Measurements from ENCODE around the gene ELAVL1. TPM values are rescaled to one million over a fixed set of nuclear protein-coding genes. Genes with fewer than 3 reads are reported as not detected.
A peak's percentile ranks its signal among the peaks of the same experiment; 100 is the strongest.
"Not testable (repeated sequence)": the region's sequence is repeated elsewhere in the genome, so short reads cannot be mapped to it uniquely, and the experiment has no call there.

The ELAVL1 gene
- total RNA-seq, 2 donors from 2014 or later: 90.5 to 115 TPM

DNA sequence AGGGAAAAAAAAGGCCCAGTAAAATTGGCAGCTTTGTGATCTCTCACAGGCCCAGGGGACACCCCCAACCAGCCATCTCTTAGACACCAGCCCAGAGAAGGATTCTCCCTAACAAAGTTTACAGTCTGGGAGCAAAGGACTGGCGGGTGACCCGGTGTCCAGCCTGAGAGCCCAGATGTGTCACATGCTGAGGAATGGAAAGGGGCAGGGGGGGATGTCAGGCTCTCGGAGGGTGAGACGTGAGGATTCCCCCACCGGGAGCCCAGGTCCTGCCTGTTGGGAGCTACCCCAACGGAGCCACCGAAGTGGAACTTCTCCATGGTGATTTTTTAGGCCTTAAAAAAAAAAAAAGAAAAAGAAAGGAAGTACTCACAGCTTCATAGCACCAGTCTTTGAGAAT is 74.7 kb downstream of the ELAVL1 start:
- no peak for ATAC-seq (replicated peaks in 1 of 2)
- DNase-seq: no peak
- no peak overlapping the region for H3K27ac Mint-ChIP-seq
- peaks cover 16% of the 10 kb centered on the region for H3K4me1 Mint-ChIP-seq (ENCODE audit: low read depth)
- H3K9me3 Mint-ChIP-seq: no peaks in the 10 kb centered on the region
- no peaks in the 10 kb centered on the region for H3K27me3 Mint-ChIP-seq (ENCODE audit: low read depth)
- H3K4me3 Mint-ChIP-seq: no peak overlapping the region
- H3K36me3 Mint-ChIP-seq (ENCODE audit: insufficient read depth in 2 of 2): peaks cover 0 to 3% of the 10 kb centered on the region in 2 donors

DNA sequence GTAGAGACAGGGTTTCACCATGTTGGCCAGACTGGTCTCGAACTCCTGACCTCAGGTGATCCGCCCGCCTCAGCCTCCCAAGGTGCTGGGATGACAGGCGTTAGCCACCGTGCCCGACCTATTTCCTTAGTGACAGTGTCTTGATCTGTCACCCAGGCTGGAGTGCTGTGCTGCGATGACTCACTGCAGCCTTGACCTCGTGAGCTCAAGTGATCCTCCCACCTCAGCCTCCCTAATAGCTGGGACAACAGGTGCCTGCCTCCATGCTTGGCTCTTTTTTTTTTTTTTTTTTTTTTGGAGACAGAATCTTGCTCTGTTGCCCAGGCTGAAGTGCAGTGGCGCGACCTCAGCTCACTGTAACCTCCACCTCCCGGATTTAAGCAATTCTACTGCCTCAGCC is 75.4 kb downstream of the ELAVL1 start:
- not testable (repeated sequence) for H3K4me3 Mint-ChIP-seq; H3K9me3 Mint-ChIP-seq; H3K36me3 Mint-ChIP-seq (ENCODE audit: insufficient read depth in 2 of 2); H3K27me3 Mint-ChIP-seq (ENCODE audit: low read depth); DNase-seq; ATAC-seq (replicated peaks in 1 of 2); H3K27ac Mint-ChIP-seq
- peaks cover 16% of the 10 kb centered on the region for H3K4me1 Mint-ChIP-seq (ENCODE audit: low read depth)

DNA sequence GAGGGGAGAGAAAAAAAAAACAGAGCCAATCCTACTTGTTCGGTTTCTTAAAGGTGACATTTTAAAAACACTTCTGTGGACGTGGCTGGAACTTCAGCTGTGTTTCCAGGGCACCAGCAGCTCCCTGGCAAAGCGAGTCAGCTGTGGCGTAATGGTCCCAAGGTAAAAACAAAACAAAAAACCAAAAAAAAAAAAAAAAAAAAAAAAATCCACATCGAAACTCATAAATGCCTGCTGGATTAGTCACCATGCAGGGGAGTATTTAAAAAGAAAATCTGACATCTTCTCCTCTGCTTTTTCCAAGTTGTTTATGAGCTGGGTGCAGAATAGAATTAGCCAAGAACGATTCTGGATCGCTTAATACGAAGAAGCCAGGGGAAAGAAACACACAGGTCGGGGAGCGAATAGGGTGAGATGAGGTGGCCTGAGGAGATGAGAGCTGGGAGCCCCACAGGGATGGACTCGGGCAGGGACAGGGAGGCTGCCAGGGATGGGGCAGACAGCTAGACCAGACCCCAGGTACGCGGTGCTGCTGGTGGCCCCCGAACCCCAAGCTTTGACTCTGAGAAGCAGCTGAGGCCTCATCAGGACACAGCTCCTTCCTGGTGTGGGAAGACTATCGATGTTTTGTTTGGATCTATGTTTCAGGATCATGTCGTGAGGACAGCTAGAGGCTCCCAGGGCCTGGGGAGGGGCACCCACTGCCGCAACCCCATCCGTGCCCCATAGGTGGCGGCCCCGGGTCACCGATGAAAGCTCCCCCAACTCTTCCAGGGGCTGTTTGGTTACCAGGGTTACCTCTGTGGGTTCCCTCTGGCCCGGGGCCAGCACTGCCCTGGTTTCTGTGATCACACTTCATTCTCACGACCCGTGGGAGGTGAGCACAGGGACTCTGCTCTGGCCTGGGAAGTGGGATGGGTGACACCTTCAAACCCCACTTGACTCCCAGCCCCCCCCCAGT is 76.4 kb downstream of the ELAVL1 start:
- Mint-ChIP-seq H3K36me3 (ENCODE audit: insufficient read depth in 2 of 2) (peaks cover 0 to 1% of the 10 kb centered on the region in 2 donors), H3K9me3 (no peaks in the 10 kb centered on the region), H3K4me1 (ENCODE audit: low read depth) (peaks cover 16% of the 10 kb centered on the region), H3K4me3 (no peak overlapping the region), H3K27me3 (ENCODE audit: low read depth) (no peaks in the 10 kb centered on the region), H3K27ac (no peak overlapping the region)
- ATAC-seq (replicated peaks in 1 of 2) (peak; percentile 47 to 57), DNase-seq (peak; percentile 81 to 84)

DNA sequence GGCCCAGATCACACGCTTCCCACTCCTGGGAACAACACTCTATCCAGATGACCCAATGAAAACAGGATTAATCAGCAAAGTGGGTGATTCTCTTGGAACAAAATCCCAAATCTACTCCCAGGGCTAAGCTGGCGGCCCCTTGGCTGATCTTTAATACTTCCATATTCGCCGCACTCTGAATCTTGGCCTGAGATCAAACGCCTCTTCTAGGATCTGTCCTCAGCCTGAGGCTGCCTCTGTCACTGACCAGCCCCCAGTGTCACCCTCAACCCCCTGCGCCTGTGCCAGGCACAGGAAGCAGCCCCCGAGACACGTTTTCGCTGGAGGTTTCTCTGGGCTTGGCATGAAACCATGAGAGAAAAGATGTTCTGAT is 77.1 kb downstream of the ELAVL1 start:
- Mint-ChIP-seq H3K9me3 (no peaks in the 10 kb centered on the region), H3K36me3 (ENCODE audit: insufficient read depth in 2 of 2) (no peaks in the 10 kb centered on the region), H3K4me1 (ENCODE audit: low read depth) (peaks cover 16% of the 10 kb centered on the region), H3K4me3 (no peak overlapping the region), H3K27ac (peak overlapping the region; percentile 34), H3K27me3 (ENCODE audit: low read depth) (no peaks in the 10 kb centered on the region)
- ATAC-seq (replicated peaks in 1 of 2): no peak
- no peak for DNase-seq

DNA sequence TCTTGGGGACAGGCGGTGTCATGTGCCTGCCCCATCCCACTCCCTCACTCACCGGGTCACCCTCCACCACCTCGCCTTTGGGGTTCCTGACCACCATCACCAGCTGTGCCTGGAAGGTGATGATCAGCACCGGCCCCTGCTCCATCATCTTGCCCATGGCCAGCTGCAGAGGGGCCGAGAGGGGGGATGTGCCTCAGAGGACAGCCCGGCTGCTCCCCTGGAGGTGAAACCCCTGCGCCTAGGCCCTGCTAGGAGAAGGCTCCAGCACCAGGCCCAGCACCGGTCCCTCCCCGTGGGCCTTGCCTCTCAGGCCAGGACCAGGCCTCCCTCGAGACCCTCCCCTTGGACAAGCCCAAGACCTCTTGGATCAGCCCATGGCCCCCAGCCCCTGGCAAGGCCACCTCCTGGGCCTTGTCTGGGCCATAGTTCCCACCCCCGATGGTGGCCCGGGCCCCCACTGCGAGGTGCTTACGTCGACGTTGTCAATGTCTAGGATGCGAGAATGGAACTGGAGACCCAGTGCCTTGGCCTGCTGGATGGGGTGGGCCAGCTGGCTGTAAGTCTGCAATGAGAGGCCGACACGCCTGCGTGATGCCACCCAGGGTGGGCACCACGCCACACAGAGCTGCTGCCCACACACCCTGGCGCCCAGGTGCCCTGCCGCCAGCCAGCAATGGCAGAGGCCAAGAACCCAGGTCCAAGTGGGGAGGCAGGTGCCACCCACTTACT is 77.7 kb downstream of the ELAVL1 start:
- Mint-ChIP-seq H3K36me3 (ENCODE audit: insufficient read depth in 2 of 2) (no peaks in the 10 kb centered on the region), H3K27ac (no peak overlapping the region), H3K4me1 (ENCODE audit: low read depth) (peaks cover 16% of the 10 kb centered on the region), H3K9me3 (no peaks in the 10 kb centered on the region), H3K27me3 (ENCODE audit: low read depth) (no peaks in the 10 kb centered on the region), H3K4me3 (no peak overlapping the region)
- no peak for ATAC-seq (replicated peaks in 1 of 2)
- no peak for DNase-seq

DNA sequence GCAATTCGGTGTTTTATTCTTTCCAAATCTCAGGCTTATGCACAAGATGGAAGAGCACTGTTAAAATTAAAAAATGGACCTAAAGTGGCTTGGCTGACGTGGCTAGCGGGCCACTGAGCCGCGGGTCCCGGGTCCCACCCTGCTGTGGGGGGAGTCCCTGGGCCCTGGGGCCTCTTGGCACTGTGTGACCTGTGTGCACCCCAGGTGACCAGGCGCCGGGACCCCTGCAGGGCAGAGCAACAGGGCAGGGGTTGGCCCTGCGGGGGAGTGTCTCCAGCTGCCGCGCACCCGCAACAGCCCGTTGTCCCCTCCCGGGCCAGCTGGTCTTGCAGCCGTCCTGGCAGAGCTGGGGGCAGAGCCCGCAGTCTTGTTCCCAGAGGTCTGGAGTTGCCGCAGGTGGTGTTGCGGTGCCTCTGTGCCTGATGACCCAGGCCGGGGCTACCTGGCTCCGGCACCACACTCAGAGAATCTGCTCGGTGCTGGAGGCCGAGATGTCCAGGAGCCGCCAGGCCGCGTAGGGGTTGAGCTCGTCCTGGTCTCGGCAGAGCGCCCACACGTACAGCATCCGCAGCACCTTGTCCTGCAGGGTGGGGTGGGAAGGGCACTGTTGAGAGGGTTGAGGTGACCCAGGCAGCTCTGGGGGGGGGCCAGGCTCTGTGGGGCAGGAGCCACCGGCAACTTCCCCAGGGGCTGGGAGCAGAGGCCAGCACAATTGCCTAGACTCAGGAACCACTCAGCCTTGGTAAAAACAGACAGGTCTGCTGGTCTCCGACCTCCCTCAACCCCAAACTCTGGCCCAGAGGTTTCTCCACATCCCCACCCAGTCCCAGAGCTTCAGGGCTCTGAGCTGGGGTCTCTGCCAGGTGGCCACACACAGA is 78.5 kb downstream of the ELAVL1 start:
- no peak for DNase-seq
- Mint-ChIP-seq H3K27ac (no peak overlapping the region), H3K27me3 (ENCODE audit: low read depth) (no peaks in the 10 kb centered on the region), H3K9me3 (no peaks in the 10 kb centered on the region), H3K36me3 (ENCODE audit: insufficient read depth in 2 of 2) (no peaks in the 10 kb centered on the region), H3K4me1 (ENCODE audit: low read depth) (peaks cover 16% of the 10 kb centered on the region), H3K4me3 (peak overlapping the region; percentile 59 to 82)
- no peak for ATAC-seq (replicated peaks in 1 of 2)

DNA sequence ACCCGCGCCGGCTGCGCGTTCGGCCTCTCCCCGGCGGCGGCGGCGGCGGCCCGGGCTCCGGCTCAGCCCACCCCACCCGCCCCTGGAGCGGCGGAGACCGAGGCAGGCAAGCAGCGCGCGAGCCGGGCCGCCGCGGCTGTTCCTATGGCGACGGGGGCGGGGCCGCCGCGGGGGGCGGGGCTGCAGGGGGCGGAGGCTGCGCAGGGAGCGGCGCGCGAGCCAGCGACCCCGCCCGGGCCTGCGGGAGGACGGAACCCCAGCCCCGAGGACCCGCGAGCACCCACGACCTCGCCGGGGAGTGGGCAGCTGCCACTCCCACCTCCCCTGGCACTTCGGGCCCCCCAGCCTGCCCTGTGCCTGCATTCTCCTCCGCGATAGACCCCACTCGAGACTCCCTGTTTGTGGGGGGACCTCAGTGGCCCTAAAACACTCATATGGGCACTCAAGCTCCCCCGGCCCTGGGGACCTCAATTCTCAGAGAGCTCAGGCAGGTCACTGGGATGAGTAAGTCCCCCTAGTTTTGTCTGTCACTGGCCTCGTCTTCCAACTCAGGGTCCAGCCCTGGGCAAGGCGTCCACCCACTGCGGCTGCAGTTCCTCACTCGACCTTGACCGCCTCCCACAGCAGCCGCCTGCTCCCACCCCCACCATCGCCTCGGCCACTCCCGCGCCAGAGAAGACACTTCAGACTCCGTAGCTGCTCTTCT is 79.3 kb downstream of the ELAVL1 start, which contains the start of gene CTXN1:
Gene CTXN1, minus strand, starts transcription at position 115 of the 706 bp plus-strand sequence. CDS start 597 bp downstream, outside the sequence.
- H3K4me1 Mint-ChIP-seq (ENCODE audit: low read depth): peaks cover 17% of the 10 kb centered on the region
- no peaks in the 10 kb centered on the region for H3K36me3 Mint-ChIP-seq (ENCODE audit: insufficient read depth in 2 of 2)
- H3K9me3 Mint-ChIP-seq: no peaks in the 10 kb centered on the region
- ATAC-seq (replicated peaks in 1 of 2) (peak; percentile 51 to 57), DNase-seq (peak; percentile 74 to 85)
- no peaks in the 10 kb centered on the region for H3K27me3 Mint-ChIP-seq (ENCODE audit: low read depth)
- no peak within 1 kb of the TSS for H3K27ac Mint-ChIP-seq
- H3K4me3 Mint-ChIP-seq: peak within 1 kb of the TSS; percentile 65 to 82

DNA sequence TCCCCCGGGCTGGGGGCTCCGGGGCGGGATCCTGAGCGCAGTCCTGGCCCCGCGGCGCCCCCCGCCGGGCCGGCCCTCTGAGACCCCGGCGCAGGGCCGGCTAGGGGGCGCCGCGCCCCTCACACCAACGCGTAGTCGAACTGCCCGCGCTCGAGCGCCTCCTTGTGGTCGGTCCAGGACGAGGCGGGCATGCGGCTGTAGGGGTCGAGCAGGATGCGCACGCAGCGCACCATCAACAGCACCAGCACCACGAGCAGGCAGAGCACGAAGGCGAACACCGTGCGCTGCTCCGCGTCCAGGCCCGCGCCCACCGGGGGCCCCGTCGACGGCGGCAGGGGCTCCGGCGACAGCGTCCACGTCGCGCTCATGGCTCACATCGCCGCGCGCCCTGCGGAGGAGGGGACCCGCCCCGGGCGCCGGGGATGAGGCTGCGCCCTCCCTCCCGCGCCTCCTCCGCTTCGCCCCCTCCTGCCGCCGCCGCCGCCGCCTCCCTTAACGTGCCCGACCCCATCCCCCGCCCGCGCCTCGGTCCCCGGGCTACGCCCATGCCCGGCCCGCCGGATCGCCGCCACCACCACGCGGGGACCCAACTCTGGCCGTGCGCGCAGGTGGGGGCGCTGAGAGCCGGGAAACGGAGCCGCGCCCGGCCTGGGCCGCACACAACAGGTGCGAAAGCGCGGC is 80.1 kb downstream of the ELAVL1 start:
- no peak overlapping the region for H3K27ac Mint-ChIP-seq
- DNase-seq (peak; percentile 87 to 88), ATAC-seq (replicated peaks in 1 of 2) (peak; percentile 46 to 53)
- peaks cover 17% of the 10 kb centered on the region for H3K4me1 Mint-ChIP-seq (ENCODE audit: low read depth)
- no peaks in the 10 kb centered on the region for H3K27me3 Mint-ChIP-seq (ENCODE audit: low read depth)
- no peaks in the 10 kb centered on the region for H3K36me3 Mint-ChIP-seq (ENCODE audit: insufficient read depth in 2 of 2)
- H3K9me3 Mint-ChIP-seq: no peaks in the 10 kb centered on the region
- peak overlapping the region; percentile 43 to 76 for H3K4me3 Mint-ChIP-seq

DNA sequence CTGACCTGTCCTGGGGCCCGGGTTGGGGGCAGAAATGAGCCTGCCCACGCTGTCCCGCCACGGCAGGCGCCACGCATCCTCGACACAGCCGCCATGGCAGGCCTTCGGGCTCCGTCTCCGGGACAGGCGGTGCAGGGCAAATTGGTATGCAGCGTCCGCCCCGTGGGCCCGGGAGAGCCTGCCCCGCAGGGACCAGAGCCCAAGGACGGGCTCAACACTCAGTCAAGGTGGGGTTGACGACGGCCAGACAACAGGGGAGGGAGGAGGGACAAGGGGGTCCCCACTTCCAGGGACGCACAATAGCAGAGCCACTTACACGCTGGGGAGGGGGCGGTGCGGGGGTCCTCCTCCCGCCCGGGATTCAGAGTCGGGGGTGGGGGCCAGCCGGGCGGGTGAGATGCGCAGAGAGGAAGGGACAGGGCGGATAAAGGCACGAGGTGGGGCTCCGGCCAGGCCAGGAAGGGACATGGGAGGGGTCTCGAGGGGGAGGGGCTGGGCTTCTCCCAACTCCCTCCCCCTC is 80.7 kb downstream of the ELAVL1 start:
- H3K27me3 Mint-ChIP-seq (ENCODE audit: low read depth): peaks cover 3% of the 10 kb centered on the region
- H3K4me3 Mint-ChIP-seq: peak overlapping the region in 1 of 2 donors; percentile 52
- DNase-seq (no peak), ATAC-seq (replicated peaks in 1 of 2) (no peak)
- H3K36me3 Mint-ChIP-seq (ENCODE audit: insufficient read depth in 2 of 2): peaks cover 0 to 3% of the 10 kb centered on the region in 2 donors
- H3K27ac Mint-ChIP-seq: no peak overlapping the region
- H3K4me1 Mint-ChIP-seq (ENCODE audit: low read depth): peaks cover 18% of the 10 kb centered on the region
- H3K9me3 Mint-ChIP-seq: no peaks in the 10 kb centered on the region

DNA sequence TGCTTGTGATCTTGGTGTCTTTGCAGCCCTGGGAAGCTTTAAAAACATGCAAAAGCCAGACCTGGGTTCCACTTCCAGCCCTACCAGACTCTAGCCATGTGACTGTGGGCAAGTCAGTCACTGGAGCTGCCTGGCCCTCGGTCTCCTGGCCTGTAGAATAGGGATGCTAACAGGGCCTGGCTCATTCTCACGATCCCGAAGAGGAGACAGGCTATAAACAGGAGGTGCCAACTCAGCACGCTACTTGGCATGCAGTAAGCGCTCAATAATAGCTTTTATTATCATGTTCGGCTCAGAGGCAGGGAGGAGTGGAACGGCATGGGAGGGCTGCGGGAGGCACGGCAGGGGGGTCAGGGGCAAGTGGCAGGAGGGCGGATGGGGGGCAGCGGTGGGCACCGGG is 81.2 kb downstream of the ELAVL1 start:
- peaks cover 7% of the 10 kb centered on the region for H3K27me3 Mint-ChIP-seq (ENCODE audit: low read depth)
- no peaks in the 10 kb centered on the region for H3K9me3 Mint-ChIP-seq
- peaks cover 19% of the 10 kb centered on the region for H3K4me1 Mint-ChIP-seq (ENCODE audit: low read depth)
- peak overlapping the region; percentile 58 to 63 for H3K4me3 Mint-ChIP-seq
- ATAC-seq (replicated peaks in 1 of 2) (no peak), DNase-seq (no peak)
- H3K36me3 Mint-ChIP-seq (ENCODE audit: insufficient read depth in 2 of 2): peaks cover 1 to 4% of the 10 kb centered on the region in 2 donors
- H3K27ac Mint-ChIP-seq: no peak overlapping the region

DNA sequence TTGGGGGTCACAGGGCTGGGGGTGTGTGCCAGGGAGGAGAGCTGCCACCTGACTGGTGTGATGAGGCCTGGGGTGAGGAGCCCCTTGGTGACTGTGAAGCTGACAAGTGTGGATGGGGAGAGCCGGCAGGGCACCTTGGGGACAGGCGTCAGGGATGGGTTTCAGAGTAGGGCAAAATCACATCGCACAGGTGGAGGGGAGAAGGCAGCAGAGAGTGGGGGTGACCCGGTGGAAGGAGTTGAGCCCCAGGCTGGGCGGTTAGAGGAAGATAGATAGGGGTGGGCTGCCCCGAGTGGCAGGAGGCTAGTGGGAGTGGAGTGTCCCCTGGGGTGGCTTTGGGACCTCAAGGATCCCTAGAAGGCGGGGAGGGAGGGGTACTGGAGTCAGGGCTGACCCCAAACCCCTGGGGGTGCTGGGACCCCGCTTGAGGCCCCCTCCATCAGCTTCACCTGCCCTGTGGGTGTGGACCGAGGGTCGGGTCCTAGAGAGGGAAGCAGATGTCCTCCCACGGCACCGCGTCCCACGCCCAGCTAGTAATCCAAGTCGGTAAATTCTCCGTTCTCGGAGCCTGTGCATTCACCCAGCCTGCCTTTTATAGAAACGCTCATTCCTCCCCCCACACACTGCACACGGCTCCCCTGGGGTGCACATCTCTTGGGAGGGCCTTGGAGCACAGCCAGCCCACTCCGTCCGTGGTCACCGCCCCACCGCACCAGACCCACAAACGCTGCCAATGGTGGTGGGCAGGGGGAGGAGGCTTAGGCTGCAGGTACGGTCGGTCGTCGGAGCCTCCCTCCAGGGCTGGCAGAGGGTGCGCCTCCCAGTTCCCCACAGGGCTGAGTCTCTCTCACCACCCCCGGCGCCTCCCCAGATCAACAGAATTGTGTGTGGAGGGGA is 81.9 kb downstream of the ELAVL1 start:
- H3K9me3 Mint-ChIP-seq: no peaks in the 10 kb centered on the region
- peaks cover 1 to 4% of the 10 kb centered on the region in 2 donors for H3K36me3 Mint-ChIP-seq (ENCODE audit: insufficient read depth in 2 of 2)
- no peak overlapping the region for H3K4me3 Mint-ChIP-seq
- no peak for DNase-seq
- peaks cover 20% of the 10 kb centered on the region for H3K4me1 Mint-ChIP-seq (ENCODE audit: low read depth)
- peaks cover 7% of the 10 kb centered on the region for H3K27me3 Mint-ChIP-seq (ENCODE audit: low read depth)
- no peak overlapping the region for H3K27ac Mint-ChIP-seq
- ATAC-seq (replicated peaks in 1 of 2): no peak

All from activated T-cell treated with anti-CD3 and anti-CD28 coated beads, Interleukin-2, amount 50 U/mL, for 72 hours (primary cell).